ENCODE measurements around the gene CNDP2. TPM values are rescaled to one million over a fixed set of nuclear protein-coding genes. Genes with fewer than 3 reads are reported as not detected.
"Not testable (repeated sequence)": the region's sequence is repeated elsewhere in the genome, so short reads cannot be mapped to it uniquely, and the experiment has no call there.

Gene CNDP2
- total RNA-seq, 1 donor from 2014 or later, result 198 TPM

DNA sequence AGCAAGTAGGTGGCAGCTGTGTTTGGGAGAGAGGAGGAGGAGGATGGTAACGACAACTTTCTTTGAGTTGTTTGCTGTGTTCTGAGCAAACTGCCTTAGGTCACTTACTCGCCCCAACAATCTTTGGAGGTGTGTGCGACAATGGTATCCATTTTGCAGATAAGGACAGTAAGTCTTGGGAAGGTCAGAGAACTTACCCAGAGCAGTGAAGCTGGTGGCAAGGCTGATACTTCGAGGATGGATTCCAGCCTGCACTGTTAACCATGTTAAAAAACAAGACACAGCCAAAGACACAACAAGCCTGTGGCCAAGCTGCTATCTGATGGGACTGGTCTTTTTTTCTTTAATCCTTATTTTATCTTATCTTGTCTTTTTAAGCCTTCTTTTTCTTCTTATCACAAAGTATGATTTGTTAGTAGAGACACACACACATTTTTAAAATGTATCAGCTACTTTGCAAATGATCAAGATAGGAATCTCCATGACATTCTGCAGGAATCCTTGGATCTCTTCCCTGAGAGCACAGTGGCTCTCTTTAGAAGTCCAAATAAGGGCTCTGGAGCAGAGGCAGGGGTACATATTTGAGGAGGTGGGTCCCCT lies 66.1 kb downstream of the CNDP2 start:
- Mint-ChIP-seq H3K9me3 (peaks cover 10% of the 10 kb centered on the region), H3K27ac (peak overlapping the region; percentile 66), H3K4me3 (peak overlapping the region; percentile 30), H3K27me3 (ENCODE audit: low read depth) (peaks cover 17% of the 10 kb centered on the region), H3K4me1 (peaks cover 41% of the 10 kb centered on the region), H3K36me3 (peaks cover 10% of the 10 kb centered on the region)
- DNase-seq (ENCODE audit: low spot score in 2 of 2, unreplicated experiment in 2 of 2), result no peak
- TF ChIP-seq, protein P1, sequence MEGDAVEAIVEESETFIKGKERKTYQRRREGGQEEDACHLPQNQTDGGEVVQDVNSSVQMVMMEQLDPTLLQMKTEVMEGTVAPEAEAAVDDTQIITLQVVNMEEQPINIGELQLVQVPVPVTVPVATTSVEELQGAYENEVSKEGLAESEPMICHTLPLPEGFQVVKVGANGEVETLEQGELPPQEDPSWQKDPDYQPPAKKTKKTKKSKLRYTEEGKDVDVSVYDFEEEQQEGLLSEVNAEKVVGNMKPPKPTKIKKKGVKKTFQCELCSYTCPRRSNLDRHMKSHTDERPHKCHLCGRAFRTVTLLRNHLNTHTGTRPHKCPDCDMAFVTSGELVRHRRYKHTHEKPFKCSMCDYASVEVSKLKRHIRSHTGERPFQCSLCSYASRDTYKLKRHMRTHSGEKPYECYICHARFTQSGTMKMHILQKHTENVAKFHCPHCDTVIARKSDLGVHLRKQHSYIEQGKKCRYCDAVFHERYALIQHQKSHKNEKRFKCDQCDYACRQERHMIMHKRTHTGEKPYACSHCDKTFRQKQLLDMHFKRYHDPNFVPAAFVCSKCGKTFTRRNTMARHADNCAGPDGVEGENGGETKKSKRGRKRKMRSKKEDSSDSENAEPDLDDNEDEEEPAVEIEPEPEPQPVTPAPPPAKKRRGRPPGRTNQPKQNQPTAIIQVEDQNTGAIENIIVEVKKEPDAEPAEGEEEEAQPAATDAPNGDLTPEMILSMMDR (IDR thresholded peaks at IDR 0.05; ENCODE audit: unreplicated experiment), result no peak

DNA sequence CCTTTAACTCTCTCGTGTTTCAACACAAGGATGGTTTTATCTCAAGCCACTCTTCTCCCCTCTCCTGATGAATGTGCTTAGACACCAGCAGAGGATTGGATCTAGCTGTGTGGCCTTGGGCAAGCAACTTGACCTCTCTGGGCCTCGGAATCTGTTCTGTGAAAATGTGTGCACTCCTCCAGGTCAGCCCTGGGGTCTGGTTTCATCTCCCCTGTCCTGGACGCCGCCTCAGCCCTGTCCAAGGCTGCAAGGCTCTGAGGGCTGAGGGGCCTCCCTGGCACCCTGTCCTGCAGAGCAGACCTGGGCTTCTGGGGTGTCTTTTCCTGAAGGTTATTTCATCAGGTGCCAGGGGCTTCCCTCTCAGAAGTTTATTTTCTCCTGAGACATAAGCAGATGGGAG lies 66.6 kb downstream of the CNDP2 start:
- H3K27ac Mint-ChIP-seq, result peak overlapping the region; percentile 28
- H3K27me3 Mint-ChIP-seq (ENCODE audit: low read depth), result peaks cover 18% of the 10 kb centered on the region
- H3K4me1 Mint-ChIP-seq, result peaks cover 41% of the 10 kb centered on the region
- TF ChIP-seq, protein P1 (IDR thresholded peaks at IDR 0.05; ENCODE audit: unreplicated experiment), result no peak
- H3K9me3 Mint-ChIP-seq, result peaks cover 15% of the 10 kb centered on the region
- H3K36me3 Mint-ChIP-seq, result peaks cover 12% of the 10 kb centered on the region
- DNase-seq (ENCODE audit: low spot score in 2 of 2, unreplicated experiment in 2 of 2), result no peak
- H3K4me3 Mint-ChIP-seq, result no peak overlapping the region

DNA sequence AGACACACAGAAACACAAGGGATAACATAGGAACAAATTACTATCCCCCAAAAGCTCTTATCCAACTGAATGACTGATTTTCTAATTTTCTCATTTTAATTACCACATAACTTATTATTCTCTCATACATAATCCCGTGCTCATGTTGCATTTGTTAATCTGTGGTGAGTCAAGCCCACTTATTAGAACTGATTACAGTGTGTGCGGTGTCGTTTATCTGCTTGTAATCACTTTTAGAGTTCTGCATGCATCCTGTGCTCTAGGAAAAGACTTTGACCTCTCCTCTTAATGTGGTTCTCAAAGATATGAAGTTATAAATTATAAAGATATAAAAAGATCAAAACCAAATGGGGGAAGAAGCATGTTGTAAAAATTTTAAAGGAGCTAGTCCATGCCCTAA lies 67.8 kb downstream of the CNDP2 start:
- Mint-ChIP-seq H3K4me1 (peaks cover 40% of the 10 kb centered on the region), H3K27ac (peak overlapping the region; percentile 21), H3K27me3 (ENCODE audit: low read depth) (peaks cover 26% of the 10 kb centered on the region), H3K9me3 (peaks cover 27% of the 10 kb centered on the region), H3K4me3 (no peak overlapping the region), H3K36me3 (peaks cover 12% of the 10 kb centered on the region)
- TF ChIP-seq, protein P1 (IDR thresholded peaks at IDR 0.05; ENCODE audit: unreplicated experiment), result no peak
- DNase-seq (ENCODE audit: low spot score in 2 of 2, unreplicated experiment in 2 of 2), result no peak

DNA sequence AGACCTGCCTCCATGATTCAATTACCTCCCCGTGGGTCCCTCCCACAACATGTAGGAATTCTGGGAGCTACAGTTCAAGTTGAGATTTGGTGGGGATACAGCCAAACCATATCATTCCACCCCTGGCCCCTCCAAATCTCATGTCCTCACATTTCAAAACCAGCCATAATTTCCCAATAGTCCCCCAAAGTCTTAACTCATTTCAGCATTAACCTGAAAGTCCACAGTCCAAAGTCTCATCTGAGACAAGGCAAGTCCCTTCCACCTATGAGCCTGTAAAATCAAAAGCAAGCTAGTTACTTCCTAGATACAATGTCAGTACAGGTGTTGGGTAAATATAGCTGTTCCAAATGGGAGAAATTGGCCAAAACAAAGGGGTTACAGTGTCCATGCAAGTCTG lies 69.0 kb downstream of the CNDP2 start:
- Mint-ChIP-seq H3K4me1 (peaks cover 40% of the 10 kb centered on the region), H3K27me3 (ENCODE audit: low read depth) (peaks cover 26% of the 10 kb centered on the region), H3K36me3 (peaks cover 12% of the 10 kb centered on the region), H3K9me3 (peaks cover 34% of the 10 kb centered on the region)
- not testable (repeated sequence) for H3K4me3 Mint-ChIP-seq; DNase-seq (ENCODE audit: low spot score in 2 of 2, unreplicated experiment in 2 of 2); H3K27ac Mint-ChIP-seq

DNA sequence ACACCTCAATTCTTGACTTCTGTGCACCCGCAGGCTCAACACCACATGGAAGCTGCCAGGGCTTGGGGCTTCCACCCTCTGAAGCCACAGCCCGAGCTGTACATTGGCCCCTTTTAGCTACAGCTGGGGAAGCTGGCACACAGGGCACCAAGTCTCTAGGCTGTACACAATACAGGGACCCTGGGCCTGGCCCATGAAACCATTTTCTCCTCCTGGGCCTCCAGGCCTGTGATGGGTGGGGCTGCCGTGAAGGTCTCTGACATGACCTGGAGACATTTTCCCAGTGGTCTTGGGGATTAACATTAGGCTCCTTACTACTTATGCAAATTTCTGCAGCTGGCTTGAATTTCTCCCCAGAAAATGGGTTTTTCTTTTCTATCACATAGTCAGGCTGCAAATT lies 69.8 kb downstream of the CNDP2 start:
- Mint-ChIP-seq H3K4me1 (peaks cover 40% of the 10 kb centered on the region), H3K27me3 (ENCODE audit: low read depth) (peaks cover 33% of the 10 kb centered on the region), H3K36me3 (peaks cover 12% of the 10 kb centered on the region), H3K9me3 (peaks cover 34% of the 10 kb centered on the region)
- H3K27ac Mint-ChIP-seq; DNase-seq (ENCODE audit: low spot score in 2 of 2, unreplicated experiment in 2 of 2); H3K4me3 Mint-ChIP-seq: not testable (repeated sequence)

DNA sequence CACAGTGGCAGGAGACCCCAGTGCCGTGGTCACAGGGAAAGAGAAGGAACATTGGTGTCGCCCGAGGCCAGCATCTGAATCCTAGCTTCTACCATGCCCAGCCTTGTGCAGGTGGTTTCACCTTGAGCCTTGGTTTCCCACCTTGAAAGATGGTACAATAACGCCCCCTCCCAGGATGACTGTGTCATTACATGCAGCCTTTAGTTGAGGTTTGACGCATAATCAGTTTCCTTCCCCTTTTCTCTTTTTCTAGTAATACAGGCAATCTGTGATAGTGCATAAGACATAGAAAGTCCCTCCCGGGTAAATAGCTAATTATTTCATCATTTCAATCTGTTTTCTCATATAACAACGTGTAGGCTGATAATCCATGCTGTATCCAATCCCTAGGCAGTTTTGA lies 71.7 kb downstream of the CNDP2 start:
- no peak for DNase-seq (ENCODE audit: low spot score in 2 of 2, unreplicated experiment in 2 of 2)

More for the DNA sequence above, 71.7 kb downstream of the CNDP2 start:
- TF ChIP-seq, protein P1 (IDR thresholded peaks at IDR 0.05; ENCODE audit: unreplicated experiment), result no peak
- Mint-ChIP-seq H3K9me3 (peaks cover 34% of the 10 kb centered on the region), H3K4me1 (peaks cover 33% of the 10 kb centered on the region), H3K27ac (no peak overlapping the region), H3K4me3 (no peak overlapping the region), H3K27me3 (ENCODE audit: low read depth) (peaks cover 37% of the 10 kb centered on the region), H3K36me3 (peaks cover 12% of the 10 kb centered on the region)

Measured in mesothelial cell of epicardium (in vitro differentiated cells).